DMS 273 (cell line): Measurements from ENCODE around the gene LPIN2.

ENCODE experiments used
- DNase-seq: peaks from one replicate; lab custom pipeline; 2025; ENCODE audit not compliant: unreplicated experiment; lab: John Stamatoyannopoulos, UW

Gene LPIN2

GRCh38 chr18:2982452-2983269 is 30.3 kb downstream of the LPIN2 start:
- no peak for DNase-seq

GRCh38 chr18:2982022-2982421 is 30.9 kb downstream of the LPIN2 start:
- no peak for DNase-seq

GRCh38 chr18:2981212-2981728 is 31.7 kb downstream of the LPIN2 start:
- DNase-seq: no peak

GRCh38 chr18:2979871-2980790 is 32.8 kb downstream of the LPIN2 start:
- DNase-seq: no peak

- DNase-seq: no peak
Measured at GRCh38 chr18:2979129-2979528, 33.8 kb downstream of the LPIN2 start.

- no peak for DNase-seq
Measured at GRCh38 chr18:2978661-2979106, 34.3 kb downstream of the LPIN2 start.

- DNase-seq: no peak
Measured at GRCh38 chr18:2978208-2978607, 34.7 kb downstream of the LPIN2 start.

- DNase-seq: peak; percentile 49
Measured at GRCh38 chr18:2976218-2977132, 36.5 kb downstream of the LPIN2 start.

GRCh38 chr18:2974731-2975130 is 38.2 kb downstream of the LPIN2 start:
- no peak for DNase-seq

GRCh38 chr18:2971741-2972552 is 41.0 kb downstream of the LPIN2 start:
- DNase-seq: no peak

GRCh38 chr18:2970772-2971659 is 41.9 kb downstream of the LPIN2 start:
- no peak for DNase-seq

- DNase-seq: no peak
Measured at GRCh38 chr18:2970344-2970743, 42.6 kb downstream of the LPIN2 start.

- DNase-seq: no peak
Measured at GRCh38 chr18:2969695-2970094, 43.2 kb downstream of the LPIN2 start.

- DNase-seq: no peak
Measured at GRCh38 chr18:2968606-2969005, 44.3 kb downstream of the LPIN2 start.

GRCh38 chr18:2967820-2968219 is 45.1 kb downstream of the LPIN2 start:
- DNase-seq: peak; percentile 39

- no peak for DNase-seq
Measured at GRCh38 chr18:2967357-2967756, 45.6 kb downstream of the LPIN2 start.

GRCh38 chr18:2966560-2966959 is 46.4 kb downstream of the LPIN2 start:
- DNase-seq: no peak

- DNase-seq: no peak
Measured at GRCh38 chr18:2965797-2966196, 47.1 kb downstream of the LPIN2 start.
